ENCODE data around the gene SV2B.

DNA sequence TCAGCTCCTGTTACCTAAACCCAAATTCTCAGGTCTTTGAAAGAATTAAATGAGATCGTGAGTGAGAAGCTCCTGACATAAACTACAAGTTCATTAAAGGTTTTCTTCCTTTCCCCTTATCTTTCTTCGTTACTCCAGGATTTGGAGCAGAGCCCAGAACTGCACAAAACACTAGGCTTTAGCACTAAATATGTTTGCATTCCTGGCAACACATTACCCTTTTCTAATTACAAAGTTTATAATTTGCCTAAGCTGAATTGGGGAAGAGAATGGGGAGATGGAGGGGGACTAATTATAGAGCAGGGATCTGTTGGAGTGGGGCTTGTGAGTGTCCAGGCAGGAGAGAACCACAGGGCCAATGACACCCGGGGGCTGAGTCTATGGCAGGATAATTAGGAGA lies 109.7 kb downstream of the SV2B start:
- TF ChIP-seq, protein P1, sequence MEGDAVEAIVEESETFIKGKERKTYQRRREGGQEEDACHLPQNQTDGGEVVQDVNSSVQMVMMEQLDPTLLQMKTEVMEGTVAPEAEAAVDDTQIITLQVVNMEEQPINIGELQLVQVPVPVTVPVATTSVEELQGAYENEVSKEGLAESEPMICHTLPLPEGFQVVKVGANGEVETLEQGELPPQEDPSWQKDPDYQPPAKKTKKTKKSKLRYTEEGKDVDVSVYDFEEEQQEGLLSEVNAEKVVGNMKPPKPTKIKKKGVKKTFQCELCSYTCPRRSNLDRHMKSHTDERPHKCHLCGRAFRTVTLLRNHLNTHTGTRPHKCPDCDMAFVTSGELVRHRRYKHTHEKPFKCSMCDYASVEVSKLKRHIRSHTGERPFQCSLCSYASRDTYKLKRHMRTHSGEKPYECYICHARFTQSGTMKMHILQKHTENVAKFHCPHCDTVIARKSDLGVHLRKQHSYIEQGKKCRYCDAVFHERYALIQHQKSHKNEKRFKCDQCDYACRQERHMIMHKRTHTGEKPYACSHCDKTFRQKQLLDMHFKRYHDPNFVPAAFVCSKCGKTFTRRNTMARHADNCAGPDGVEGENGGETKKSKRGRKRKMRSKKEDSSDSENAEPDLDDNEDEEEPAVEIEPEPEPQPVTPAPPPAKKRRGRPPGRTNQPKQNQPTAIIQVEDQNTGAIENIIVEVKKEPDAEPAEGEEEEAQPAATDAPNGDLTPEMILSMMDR (IDR thresholded peaks at IDR 0.05): no peak
- TF ChIP-seq EZH2 (IDR thresholded peaks at IDR 0.05; ENCODE audit: borderline replicate concordance, insufficient read depth, low read depth, low read length, poor library complexity, severe bottlenecking): no peak

Data from B cell (primary cell).